Neural cell (in vitro differentiated cells): ENCODE results near the gene CARMIL1. TPM values are rescaled to one million over a fixed set of nuclear protein-coding genes. Genes with fewer than 3 reads are reported as not detected.

ENCODE experiments used
- H2AFZ ChIP-seq: fragments of 200-600, 300-800 bp; sonication (generic), shearing (Covaris generic); 2 replicates; pipeline ENCODE4 v1.6.0; 2014; ENCODE audit warnings: low read depth, mild to moderate bottlenecking, antibody characterized with exemption, low read length, moderate library complexity
- H3F3A ChIP-seq: fragments of 200-600 bp; shearing (Covaris generic); 2 replicates; pipeline ENCODE4 v1.6.1; 2016; ENCODE audit warnings: mild to moderate bottlenecking, moderate library complexity, mixed read lengths, antibody characterized with exemption, low read length; ENCODE audit not compliant: insufficient read depth, poor library complexity, severe bottlenecking
- H3K27ac ChIP-seq: fragments of 200-600, 300-800 bp; sonication (generic), shearing (Covaris generic); 2 replicates; pipeline ENCODE4 v1.5.1; 2014; ENCODE audit warnings: mild to moderate bottlenecking, low read length, moderate library complexity
- H3K27me3 ChIP-seq: fragments of 300-800, 200-600 bp; sonication (generic), shearing (Covaris generic); 2 replicates; pipeline ENCODE4 v1.6.0; 2014; ENCODE audit warnings: mild to moderate bottlenecking, low read depth, low read length, moderate library complexity; ENCODE audit not compliant: insufficient read depth
- H3K36me3 ChIP-seq: fragments of 300-800, 200-600 bp; sonication (generic), shearing (Covaris generic); 2 replicates; pipeline ENCODE4 v1.5.1; 2014; ENCODE audit warnings: mild to moderate bottlenecking, antibody characterized with exemption, low read length, moderate library complexity; ENCODE audit not compliant: insufficient read depth
- H3K4me2 ChIP-seq: fragments of 300-800, 200-600 bp; sonication (generic), shearing (Covaris generic); 2 replicates; pipeline ENCODE4 v1.6.0; 2014; ENCODE audit warnings: mild to moderate bottlenecking, low read length
- H3K4me3 ChIP-seq: fragments of 300-800, 200-600 bp; sonication (generic), shearing (Covaris generic); 2 replicates; pipeline ENCODE4 v1.5.1; 2014; ENCODE audit warnings: mild to moderate bottlenecking, low read length, moderate library complexity
- H3K79me2 ChIP-seq: fragments of 200-600 bp; shearing (Covaris generic); replicated peaks from 2 replicates; pipeline ENCODE4 v1.6.0; 2014; ENCODE audit warnings: mild to moderate bottlenecking, low read length, moderate library complexity; ENCODE audit not compliant: insufficient read depth
- H3K9ac ChIP-seq: fragments of 300-800, 200-600 bp; sonication (generic), shearing (Covaris generic); 2 replicates; pipeline ENCODE4 v1.6.1; 2016; ENCODE audit warnings: mild to moderate bottlenecking, low read length, mixed read lengths
- H3K9me2 ChIP-seq: fragments of 200-600 bp; shearing (Covaris generic); 2 replicates; pipeline ENCODE4 v1.6.1; 2016; ENCODE audit warnings: mild to moderate bottlenecking, low read length, mixed read lengths; ENCODE audit not compliant: insufficient read depth
- H3K9me3 ChIP-seq: fragments of 200-600, 300-800 bp; sonication (generic), shearing (Covaris generic); 2 replicates; pipeline ENCODE4 v1.6.1; 2016; ENCODE audit warnings: mild to moderate bottlenecking, mixed run types, low read length, moderate library complexity, mixed read lengths
- H4K20me1 ChIP-seq: fragments of 200-600 bp; shearing (Covaris generic); 2 replicates; pipeline ENCODE4 v1.6.1; 2016; ENCODE audit warnings: mild to moderate bottlenecking, mixed run types; ENCODE audit not compliant: insufficient read depth
- CTCF ChIP-seq: fragments of 450-650 bp; IDR thresholded peaks from 2 replicates; pipeline ENCODE4 v1.5.1; 2014; ENCODE audit warnings: antibody characterized with exemption, mild to moderate bottlenecking, moderate library complexity; ENCODE audit not compliant: poor library complexity, severe bottlenecking
- EP300 ChIP-seq: fragments of 450-650 bp; conservative IDR thresholded peaks from 2 replicates; pipeline ENCODE4 v1.6.1; 2014; ENCODE audit warnings: antibody characterized with exemption, mild to moderate bottlenecking, moderate library complexity; ENCODE audit not compliant: poor library complexity, severe bottlenecking
- EZH2 ChIP-seq: fragments of 200-600, 300-800 bp; shearing (Covaris generic), sonication (generic); IDR thresholded peaks from 2 replicates; pipeline ENCODE4 v1.6.1; 2014; ENCODE audit warnings: antibody characterized with exemption, low read length, borderline replicate concordance, mild to moderate bottlenecking; ENCODE audit not compliant: insufficient read depth, poor library complexity, severe bottlenecking
- MXI1 ChIP-seq: fragments of 450-650 bp; conservative IDR thresholded peaks from 2 replicates; pipeline ENCODE4 v1.6.1; 2014; ENCODE audit warnings: antibody characterized with exemption, mild to moderate bottlenecking; ENCODE audit not compliant: poor library complexity, severe bottlenecking
- POLR2AphosphoS5 ChIP-seq: IDR thresholded peaks from 2 replicates; pipeline ENCODE4 v1.6.1; 2012
- RAD21 ChIP-seq: fragments of 450-650 bp; conservative IDR thresholded peaks from 2 replicates; pipeline ENCODE4 v1.6.1; 2014; ENCODE audit warnings: antibody characterized with exemption, mild to moderate bottlenecking, moderate library complexity
- REST ChIP-seq: IDR thresholded peaks from 2 replicates; pipeline ENCODE4 v1.6.1; 2012; ENCODE audit warnings: borderline replicate concordance
- SMC3 ChIP-seq: fragments of 450-650 bp; conservative IDR thresholded peaks from 2 replicates; pipeline ENCODE4 v1.6.1; 2014; ENCODE audit warnings: antibody characterized with exemption, mild to moderate bottlenecking, moderate library complexity; ENCODE audit not compliant: poor library complexity
- TAF1 ChIP-seq: IDR thresholded peaks from 2 replicates; pipeline ENCODE4 v1.6.1; 2012; ENCODE audit warnings: low read depth
- polyA plus RNA-seq: library from polyadenylated mRNA; depleted of rRNA; stranded (reverse); fragments of >200 nt; gene quantifications from 2 replicates; pipeline ENCODE4 v1.2.3, GENCODE V29; 2014

The CARMIL1 gene
- polyA plus RNA-seq, 1 donor from 2014 or later: 5.3 TPM

- H3K79me2 ChIP-seq: no peaks in the 10 kb centered on the region
These were observed 8.8 kb downstream of the CARMIL1 start for GRCh38 chr6:25287941-25288340.

GRCh38 chr6:25288518-25288917 lies 9.3 kb downstream of the CARMIL1 start:
- Histone ChIP-seq H3K79me2 (no peaks in the 10 kb centered on the region), H3K9me2 (no peaks in the 10 kb centered on the region)
- TF ChIP-seq RAD21: no peak
- no peak for TF ChIP-seq CTCF
- TF ChIP-seq POLR2AphosphoS5: no peak
- TF ChIP-seq SMC3: no peak
- no peak for TF ChIP-seq EZH2
- TF ChIP-seq EP300: no peak
- no peak for TF ChIP-seq MXI1

More at GRCh38 chr6:25287941-25288340, 8.8 kb downstream of the CARMIL1 start:
- no peaks in the 10 kb centered on the region for H3F3A ChIP-seq
- H3K27ac ChIP-seq: no peak overlapping the region
- H2AFZ ChIP-seq: no peak overlapping the region
- no peaks in the 10 kb centered on the region for H4K20me1 ChIP-seq
- H3K36me3 ChIP-seq: no peaks in the 10 kb centered on the region
- no peak overlapping the region for H3K9ac ChIP-seq
- H3K9me3 ChIP-seq: no peaks in the 10 kb centered on the region
- no peaks in the 10 kb centered on the region for H3K27me3 ChIP-seq
- no peak overlapping the region for H3K4me2 ChIP-seq
- TF ChIP-seq EP300 (no peak), EZH2 (no peak), MXI1 (no peak), SMC3 (no peak), TAF1 (no peak), REST (no peak), CTCF (no peak), POLR2AphosphoS5 (no peak), RAD21 (no peak)
- no peak overlapping the region for H3K4me3 ChIP-seq
- no peaks in the 10 kb centered on the region for H3K9me2 ChIP-seq

More at GRCh38 chr6:25288518-25288917, 9.3 kb downstream of the CARMIL1 start:
- H3K9me3 ChIP-seq: no peaks in the 10 kb centered on the region
- H2AFZ ChIP-seq: no peak overlapping the region
- H3F3A ChIP-seq: no peaks in the 10 kb centered on the region
- H3K4me2 ChIP-seq: no peak overlapping the region
- H3K4me3 ChIP-seq: no peak overlapping the region
- H3K27me3 ChIP-seq: no peaks in the 10 kb centered on the region
- H3K9ac ChIP-seq: no peak overlapping the region
- no peak overlapping the region for H3K27ac ChIP-seq
- H4K20me1 ChIP-seq: no peaks in the 10 kb centered on the region
- no peaks in the 10 kb centered on the region for H3K36me3 ChIP-seq
